GM19372 (cell line): Measurements from ENCODE around the gene MT2A.
"Not testable (repeated sequence)": the region's sequence is repeated elsewhere in the genome, so short reads cannot be mapped to it uniquely, and the experiment has no call there.

Experiments used
- ATAC-seq: cut with Tn5 transposase; IDR thresholded peaks from one replicate; pipeline ENCODE4 v1.9.1; 2021; ENCODE audit warnings: mild to moderate bottlenecking, low read depth, moderate library complexity; ENCODE audit not compliant: unreplicated experiment

Gene MT2A

DNA sequence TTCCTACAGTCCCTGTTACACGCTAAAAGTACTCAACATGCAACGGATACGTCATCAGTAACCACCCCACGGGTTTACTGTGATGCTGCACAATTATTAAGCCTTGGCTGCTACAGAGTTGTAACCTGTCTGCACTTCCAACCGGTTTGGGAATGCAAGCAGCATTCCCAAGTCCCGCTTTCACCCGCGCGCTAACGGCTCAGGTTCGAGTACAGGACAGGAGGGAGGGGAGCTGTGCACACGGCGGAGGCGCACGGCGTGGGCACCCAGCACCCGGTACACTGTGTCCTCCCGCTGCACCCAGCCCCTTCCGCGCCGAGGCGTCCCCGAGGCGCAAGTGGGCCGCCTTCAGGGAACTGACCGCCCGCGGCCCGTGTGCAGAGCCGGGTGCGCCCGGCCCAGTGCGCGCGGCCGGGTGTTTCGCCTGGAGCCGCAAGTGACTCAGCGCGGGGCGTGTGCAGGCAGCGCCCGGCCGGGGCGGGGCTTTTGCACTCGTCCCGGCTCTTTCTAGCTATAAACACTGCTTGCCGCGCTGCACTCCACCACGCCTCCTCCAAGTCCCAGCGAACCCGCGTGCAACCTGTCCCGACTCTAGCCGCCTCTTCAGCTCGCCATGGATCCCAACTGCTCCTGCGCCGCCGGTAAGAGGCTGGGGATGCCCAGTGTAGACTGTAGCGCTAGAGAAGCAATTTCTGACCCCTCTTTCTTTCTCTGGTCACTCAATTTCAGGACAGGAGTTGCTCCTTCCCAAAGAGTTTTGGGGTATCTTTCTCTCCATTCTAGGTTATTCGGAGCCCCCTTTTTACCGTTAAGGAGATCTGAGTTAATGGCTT, at the start of gene MT2A:
Gene MT2A (plus strand): TSS at position 542 of the 833 bp plus-strand sequence. CDS start 72 bp downstream, at position 614.
- peak; percentile 82 for ATAC-seq

DNA sequence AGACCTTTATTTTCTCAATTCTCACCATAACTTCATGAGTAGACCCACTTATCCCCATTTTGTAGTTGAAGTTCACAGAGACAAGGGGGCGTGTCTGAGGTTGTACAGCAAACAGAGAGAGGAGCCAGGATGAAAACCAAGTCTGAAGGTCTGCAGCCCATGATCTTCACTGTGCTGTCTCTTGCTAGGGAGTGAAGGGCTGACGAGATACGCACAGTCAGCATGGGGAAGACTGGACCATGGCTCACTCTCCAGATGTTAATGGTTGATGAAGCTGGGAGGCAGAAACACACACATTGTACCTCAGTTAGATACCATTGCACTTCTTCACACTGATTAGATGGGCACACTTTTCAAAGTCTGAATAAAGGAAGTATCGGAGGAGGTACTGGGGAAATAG, 49.3 kb upstream of the MT2A start:
- no peak for ATAC-seq

- ATAC-seq = no peak
Measured at GRCh38 chr16:56560447-56560846, 47.9 kb upstream of the MT2A start.

- no peak for ATAC-seq
Measured at GRCh38 chr16:56561126-56561525, 47.3 kb upstream of the MT2A start.

- no peak for ATAC-seq
Measured at GRCh38 chr16:56564793-56565477, 43.4 kb upstream of the MT2A start, which contains the start of gene MT4. MT4 (plus strand) TSS chr16:56565073; CDS start chr16:56565129, 56 bp downstream.

- no peak for ATAC-seq
Measured at GRCh38 chr16:56569971-56570370, 38.4 kb upstream of the MT2A start.

- no peak for ATAC-seq
Measured at GRCh38 chr16:56571525-56571924, 36.9 kb upstream of the MT2A start.

DNA sequence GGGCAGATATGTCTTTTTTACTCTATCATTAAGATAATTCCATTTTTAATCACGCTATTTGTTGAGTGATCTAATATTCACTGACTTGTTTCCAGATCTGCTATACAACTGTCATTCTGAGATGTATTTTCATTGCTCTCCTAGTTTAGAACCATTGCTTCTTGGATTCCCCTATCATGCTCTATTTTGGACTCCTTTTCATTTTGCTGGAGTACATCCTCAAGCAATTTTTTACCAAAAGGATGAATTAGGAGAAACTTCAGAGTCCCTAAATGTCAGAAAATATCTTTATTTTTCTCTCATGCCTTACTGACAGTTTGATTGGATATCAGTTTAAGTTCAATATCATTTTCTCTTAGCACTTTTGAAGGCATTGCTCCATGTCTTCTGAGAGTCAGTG, 33.8 kb upstream of the MT2A start:
- ATAC-seq = no peak

GRCh38 chr16:56576585-56577299, 31.6 kb upstream of the MT2A start:
- ATAC-seq = peak; percentile 61

DNA sequence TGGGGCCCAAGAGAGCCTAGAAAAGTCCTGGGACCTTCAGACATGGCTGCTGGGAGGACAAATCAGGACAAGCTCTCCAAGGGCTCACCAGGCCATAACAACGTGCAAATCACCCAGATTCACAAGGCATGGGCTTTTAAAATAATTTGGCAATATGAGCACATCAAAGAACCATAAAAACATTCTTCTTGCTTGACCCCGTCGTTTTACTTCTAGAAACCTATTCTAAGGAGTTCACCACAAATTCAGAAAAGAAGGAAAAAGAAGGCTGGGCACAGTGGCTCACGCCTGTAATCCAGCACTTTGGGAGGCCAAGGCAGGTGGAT, 31.1 kb upstream of the MT2A start:
- no peak for ATAC-seq

DNA sequence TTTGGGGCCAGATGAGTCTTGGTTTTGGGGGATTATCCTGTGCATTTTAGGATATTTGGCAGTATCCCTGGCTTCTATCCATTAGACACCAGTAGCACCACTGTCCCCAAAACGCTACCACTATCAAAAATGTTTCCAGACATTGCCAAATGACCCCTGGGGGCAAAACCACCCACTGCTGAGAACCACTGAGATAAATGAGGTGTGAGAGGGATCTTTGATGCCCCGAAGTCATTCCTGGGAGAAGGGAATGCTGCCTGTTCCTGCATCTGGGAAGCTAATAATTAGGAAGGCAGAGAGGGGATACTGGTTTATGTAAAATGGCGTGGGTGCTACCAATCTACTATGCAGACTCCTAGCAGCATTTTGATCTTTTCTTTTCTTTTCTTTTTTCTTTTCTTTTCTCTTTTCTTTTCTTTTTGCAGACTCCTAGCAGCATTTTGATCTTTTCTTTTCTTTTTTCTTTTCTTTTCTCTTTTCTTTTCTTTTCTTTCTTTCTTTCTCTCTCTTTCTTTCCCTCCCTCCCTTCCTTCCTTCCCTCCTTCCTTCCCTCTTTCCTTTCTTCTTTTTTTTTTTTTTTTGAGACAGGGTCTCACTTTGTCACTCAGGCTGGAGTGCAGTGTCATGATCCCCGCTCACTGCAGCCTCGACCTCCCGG, 27.9 kb upstream of the MT2A start:
- no peak for ATAC-seq

DNA sequence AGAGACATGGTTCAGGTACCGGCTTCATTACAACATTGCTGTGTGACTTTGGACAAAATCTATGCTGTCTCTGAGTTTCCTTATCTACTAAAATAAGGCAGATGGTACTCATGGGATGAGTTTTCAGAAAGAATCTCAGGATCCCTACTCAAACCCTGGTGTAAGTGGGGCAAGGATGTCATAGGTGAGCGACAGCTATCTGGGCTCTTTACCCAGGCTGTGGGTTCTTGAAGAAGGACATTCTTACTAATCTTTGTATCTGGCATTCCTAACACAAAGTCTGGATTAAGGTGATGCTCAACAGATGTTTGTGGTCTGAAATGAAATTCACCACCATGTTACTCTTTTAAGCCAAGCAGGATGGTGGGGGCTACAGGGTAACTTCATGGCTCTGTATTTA, 25.5 kb upstream of the MT2A start:
- not testable (repeated sequence) for ATAC-seq

GRCh38 chr16:56583351-56584168, 24.8 kb upstream of the MT2A start:
- no peak for ATAC-seq

DNA sequence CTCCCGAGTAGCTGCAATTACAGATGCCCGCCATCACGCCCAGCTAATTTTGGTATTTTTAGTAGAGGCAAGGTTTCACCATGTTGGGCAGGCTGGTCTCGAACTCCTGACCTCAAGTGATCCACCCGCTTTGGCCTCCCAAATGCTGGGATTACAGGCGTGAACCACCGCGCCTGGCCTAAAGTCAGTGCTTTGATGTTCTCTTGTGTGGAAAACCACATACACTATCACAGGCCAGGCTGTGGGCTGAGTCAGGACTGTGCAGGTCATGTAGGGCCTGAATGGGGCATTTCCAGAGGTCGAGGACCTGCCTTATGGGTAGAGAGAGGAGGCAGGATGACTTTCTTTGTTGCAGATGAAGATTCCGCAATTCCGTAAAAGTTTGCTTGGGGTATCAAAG, 24.1 kb upstream of the MT2A start:
- ATAC-seq = no peak

- ATAC-seq = no peak
Measured at GRCh38 chr16:56588781-56589140, 19.6 kb upstream of the MT2A start.

DNA sequence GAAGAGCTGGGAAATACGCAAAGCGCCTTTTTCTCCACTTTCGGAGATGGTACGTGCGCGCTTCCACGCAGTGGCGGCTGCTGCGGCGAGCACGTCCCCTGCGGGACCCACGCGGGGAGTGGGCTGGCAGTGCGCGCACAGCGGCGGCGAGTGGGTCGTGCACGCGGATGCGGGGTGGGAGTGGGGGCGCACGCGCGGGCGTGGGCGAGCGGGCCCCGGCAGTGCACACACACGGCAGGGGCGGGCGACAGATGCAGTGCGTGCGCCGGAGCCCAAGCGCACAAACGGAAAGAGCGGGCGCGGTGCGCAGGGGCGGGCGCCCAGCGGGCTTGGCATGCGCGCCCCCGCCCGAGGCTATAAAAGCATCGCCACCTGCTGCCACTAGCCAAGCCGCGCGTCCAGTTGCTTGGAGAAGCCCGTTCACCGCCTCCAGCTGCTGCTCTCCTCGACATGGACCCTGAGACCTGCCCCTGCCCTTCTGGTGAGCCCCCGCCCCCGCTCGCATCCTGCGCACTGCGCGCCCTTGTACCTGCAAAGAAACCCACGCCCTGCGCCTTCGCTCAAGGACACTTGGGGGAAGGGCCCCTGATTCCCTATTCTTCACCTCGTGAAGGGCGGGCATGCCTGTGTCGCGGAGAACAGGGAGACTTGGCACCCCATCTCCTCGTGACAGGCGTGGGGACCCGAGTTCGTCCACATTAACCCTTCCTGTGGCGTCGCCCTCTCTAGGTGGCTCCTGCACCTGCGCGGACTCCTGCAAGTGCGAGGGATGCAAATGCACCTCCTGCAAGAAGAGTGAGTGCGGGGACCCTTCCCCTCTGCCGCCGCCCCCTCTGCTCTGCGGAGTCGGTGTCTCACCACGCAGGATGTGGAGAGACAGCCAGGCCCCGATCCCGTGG, 19.0 kb upstream of the MT2A start, which contains the start of gene MT3:
Gene MT3 (plus strand): TSS at position 388 of the 899 bp plus-strand sequence. CDS start 63 bp downstream, at position 451.
- no peak for ATAC-seq

- no peak for ATAC-seq
Measured at GRCh38 chr16:56591377-56592060, 16.9 kb upstream of the MT2A start.

GRCh38 chr16:56593573-56594291, 14.7 kb upstream of the MT2A start:
- no peak for ATAC-seq
